ENCODE data around the gene CAMK1G.

GRCh38 chr1:209627732-209628196 is 44.2 kb downstream of the CAMK1G start:
- TF ChIP-seq CTCF (IDR thresholded peaks at IDR 0.05; ENCODE audit: insufficient read depth, low read length, poor library complexity, severe bottlenecking) = peak; percentile 83
- TF ChIP-seq EZH2phosphoT487 (conservative IDR thresholded peaks at IDR 0.05; ENCODE audit: low read length) = no peak
